HG03280 (cell line): ENCODE data around the gene PHOSPHO1.
"Not testable (repeated sequence)": the region's sequence is repeated elsewhere in the genome, so short reads cannot be mapped to it uniquely, and the experiment has no call there.

Experiments
- ATAC-seq: cut with Tn5 transposase; IDR thresholded peaks from one replicate; pipeline ENCODE4 v1.9.1; 2021; ENCODE audit warnings: mild to moderate bottlenecking, moderate library complexity; ENCODE audit not compliant: unreplicated experiment

PHOSPHO1 gene

GRCh38 chr17:49193513-49194296, 36.9 kb downstream of the PHOSPHO1 start:
- no peak for ATAC-seq

- ATAC-seq: peak; percentile 42
Observed at GRCh38 chr17:49191917-49192741, 38.5 kb downstream of the PHOSPHO1 start.

DNA sequence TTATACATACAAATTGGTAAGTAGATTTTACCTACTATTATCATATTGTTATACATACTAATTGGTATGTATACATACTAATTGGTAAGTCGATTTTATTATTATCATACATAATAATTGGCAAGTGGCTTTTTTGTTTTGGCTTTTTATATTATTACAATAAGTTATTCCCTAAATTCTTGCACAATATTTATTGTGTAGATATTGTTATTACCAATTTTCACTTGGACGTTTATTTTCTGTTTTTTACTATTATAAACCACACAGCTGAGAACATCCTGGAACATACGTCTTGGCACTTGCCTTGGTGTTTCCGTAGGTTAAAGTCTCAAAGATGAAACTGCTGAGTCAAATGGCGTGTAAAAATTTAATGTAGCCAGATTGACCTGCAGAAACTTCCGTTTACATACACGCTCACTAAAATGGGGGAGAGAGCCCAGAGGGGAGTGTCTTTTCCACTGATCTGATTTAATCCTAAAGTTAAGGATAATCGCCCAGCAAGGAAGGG, 39.1 kb downstream of the PHOSPHO1 start:
- no peak for ATAC-seq

GRCh38 chr17:49190932-49191331, 39.7 kb downstream of the PHOSPHO1 start:
- no peak for ATAC-seq

- no peak for ATAC-seq
Observed at GRCh38 chr17:49187301-49187700, 43.3 kb downstream of the PHOSPHO1 start.

DNA sequence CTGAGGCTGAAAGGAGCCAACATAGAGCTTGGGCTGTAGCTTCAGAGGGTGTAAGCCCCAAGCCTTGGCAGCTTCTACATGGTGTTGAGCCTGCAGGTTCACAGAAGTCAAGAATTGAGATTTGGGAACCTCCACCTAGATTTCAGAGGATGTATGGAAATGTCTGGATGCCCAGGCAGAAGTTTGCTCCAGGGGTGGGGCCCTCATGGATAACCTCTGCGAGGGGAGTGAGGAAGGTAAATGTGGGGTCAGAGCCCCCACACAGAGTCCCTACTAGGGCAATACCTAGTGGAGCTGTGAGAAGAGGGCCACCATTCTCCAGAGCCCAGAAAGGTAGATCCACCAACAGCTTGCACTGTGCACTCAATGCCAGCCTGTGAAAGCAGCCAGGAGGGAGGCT, 45.2 kb downstream of the PHOSPHO1 start:
- not testable (repeated sequence) for ATAC-seq

GRCh38 chr17:49184522-49184921, 46.1 kb downstream of the PHOSPHO1 start:
- not testable (repeated sequence) for ATAC-seq

DNA sequence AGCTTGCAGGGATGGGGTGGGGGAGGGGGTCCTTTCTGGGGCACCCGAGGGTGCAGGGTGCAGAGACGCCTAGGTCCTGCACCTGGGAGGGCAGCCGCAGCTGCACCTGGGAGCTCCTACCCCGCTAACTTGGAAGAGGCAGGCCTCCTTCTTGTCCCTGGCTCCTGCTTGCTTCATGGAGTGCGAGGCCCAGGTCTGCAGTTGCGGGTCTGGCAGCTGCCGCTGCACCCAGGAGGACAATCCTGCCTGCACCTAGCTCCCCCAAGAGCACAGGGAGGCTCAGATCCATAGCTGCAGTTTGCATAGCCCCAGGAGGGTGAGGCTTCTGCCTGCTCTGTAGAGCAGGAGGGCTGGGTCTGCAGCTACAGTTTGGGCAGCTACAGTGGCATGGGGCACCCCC, 46.8 kb downstream of the PHOSPHO1 start:
- no peak for ATAC-seq

- ATAC-seq: no peak
Observed at GRCh38 chr17:49183341-49183740, 47.2 kb downstream of the PHOSPHO1 start.

- ATAC-seq: no peak
Observed at GRCh38 chr17:49180998-49181635, 49.5 kb downstream of the PHOSPHO1 start.

DNA sequence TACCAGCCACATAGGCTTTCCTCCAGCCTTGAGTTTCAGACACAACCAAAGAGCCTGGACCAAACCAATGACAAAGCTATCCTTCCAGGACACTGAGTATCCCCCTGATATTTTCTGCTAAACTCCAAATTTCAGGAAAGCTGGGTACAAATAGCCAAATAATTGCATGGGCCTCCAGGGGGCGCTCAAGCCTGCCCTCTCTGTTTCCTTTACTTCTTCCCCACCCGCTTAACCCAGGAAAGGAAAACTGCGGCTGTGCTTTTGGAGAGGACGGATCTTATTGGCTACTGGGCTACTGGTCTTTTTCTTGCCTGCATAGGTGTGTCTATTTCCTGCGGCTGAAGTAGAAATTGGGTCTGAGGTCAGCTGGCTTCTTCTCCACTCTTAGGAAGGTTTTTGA, 50.3 kb downstream of the PHOSPHO1 start:
- ATAC-seq: no peak

- not testable (repeated sequence) for ATAC-seq
Observed at GRCh38 chr17:49175978-49176377, 54.6 kb downstream of the PHOSPHO1 start.
